NCI-H146 treated with DMSO at 0.1 percent for 48 hours (cell line): ENCODE results near the gene KAZALD1.
A peak's percentile ranks its signal among the peaks of the same experiment; 100 is the strongest.

Experiments
- DNase-seq: peaks from one replicate; lab custom pipeline; 2025; ENCODE audit not compliant: unreplicated experiment; lab: John Stamatoyannopoulos, UW

The KAZALD1 gene

DNA sequence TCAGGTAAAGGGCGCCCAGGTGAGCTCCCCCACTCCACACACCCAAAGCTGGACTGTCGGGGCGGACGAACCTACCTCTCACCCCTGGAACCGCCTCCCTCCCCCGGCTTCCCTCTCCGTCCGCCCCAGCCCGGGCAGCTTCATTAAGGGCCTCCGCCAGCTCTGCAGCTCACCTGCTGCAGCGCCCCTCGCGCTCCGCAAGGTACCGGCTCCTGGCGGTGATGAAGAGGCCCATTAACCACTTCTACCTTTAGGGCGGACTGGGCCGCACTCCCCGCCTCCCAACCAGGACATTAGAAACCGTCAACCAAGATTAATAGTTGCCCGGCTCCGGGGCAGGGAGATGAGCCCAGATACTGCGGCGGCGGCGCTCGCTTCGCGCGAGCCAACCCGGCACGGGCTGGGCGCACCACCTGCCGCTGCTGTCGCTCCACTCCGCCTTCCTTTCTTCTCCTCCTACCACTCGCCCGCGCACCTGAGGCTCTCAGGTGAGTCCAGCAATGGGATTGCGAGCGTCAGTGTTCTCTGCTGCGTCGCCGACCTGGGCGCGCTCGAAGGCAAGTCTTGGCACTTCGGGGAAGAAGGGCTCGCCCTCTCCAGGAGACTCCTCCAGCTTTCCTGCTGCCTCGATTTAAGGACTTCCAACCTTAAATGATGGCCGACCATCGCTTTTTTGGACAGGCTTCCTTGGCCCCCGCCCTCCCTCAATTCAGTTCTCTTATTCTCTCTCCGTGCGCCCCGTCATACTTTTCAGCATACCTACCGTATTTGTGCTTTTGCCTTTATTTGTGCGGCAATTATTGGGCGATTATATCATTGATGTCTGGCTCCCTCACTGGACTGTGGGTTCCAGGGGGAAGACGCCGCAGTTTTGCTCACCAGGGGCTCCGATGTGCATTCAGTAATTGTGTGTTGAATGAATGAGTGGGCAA lies 13.6 kb upstream of the KAZALD1 start:
- DNase-seq: no peak

DNA sequence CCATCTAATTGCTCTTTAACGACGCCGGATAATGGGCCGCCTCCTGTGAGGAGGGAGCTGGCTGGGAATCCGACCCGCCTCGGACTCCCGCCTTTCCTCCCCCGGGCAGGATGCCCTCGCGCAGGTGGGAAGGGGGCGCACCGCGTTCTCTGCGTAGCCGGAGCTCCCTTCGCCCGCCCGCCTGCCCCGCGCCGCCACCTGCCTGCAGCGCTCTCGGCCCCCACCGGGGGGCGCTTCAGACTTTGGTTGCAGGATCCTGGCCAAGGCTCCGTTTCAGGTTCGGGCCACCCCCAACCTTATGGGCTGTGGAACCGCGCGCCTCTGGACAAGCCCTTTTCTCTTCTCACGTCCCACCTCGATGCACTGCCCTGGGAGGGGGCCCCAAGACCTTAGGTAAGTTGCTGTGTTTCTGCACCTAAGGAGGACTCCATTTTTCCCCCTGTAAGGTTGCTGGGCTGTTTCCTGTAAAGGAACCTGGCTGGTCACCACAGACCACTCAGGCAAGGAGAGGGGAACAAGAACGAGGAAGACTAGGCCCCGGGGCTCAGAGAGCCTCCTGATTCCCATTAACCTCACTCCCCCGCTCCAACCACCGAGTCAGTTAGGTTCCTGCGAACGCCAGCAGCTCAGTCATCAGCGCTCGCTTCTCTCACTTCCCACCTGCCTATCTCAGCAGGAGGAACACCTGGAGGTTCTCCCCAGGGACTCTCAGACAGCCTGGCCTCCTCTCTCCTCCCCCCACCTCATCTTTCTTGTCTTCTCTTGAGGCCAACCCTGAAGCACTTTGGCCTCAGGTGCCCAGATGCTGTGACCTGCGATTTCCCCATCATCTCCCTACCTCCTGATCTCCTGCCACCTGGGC lies 11.3 kb upstream of the KAZALD1 start:
- peak; percentile 90 for DNase-seq

DNA sequence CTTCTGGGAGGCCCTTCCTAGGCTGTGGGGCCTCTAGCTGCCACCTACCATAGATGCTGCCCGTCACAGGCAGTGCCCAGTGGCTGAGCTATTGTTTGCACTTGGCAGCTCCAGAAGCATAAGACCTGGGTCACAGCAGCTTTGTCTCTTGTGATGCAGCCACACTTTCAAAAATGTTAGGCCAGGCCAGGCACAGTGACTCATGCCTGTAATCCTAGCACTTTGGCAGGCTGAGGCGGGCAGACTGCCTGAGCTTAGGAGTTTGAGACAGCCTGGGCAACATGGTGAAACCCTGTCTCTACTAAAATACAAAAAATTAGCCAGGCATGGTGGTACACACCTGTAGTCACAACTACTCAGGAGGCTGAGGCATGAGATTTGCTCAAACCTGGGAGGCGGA lies 9.5 kb upstream of the KAZALD1 start:
- DNase-seq: no peak

GRCh38 chr10:101053516-101053915 lies 8.3 kb upstream of the KAZALD1 start:
- DNase-seq: no peak

- no peak for DNase-seq
These were observed 7.4 kb upstream of the KAZALD1 start for GRCh38 chr10:101054351-101054750.

GRCh38 chr10:101054876-101055275 lies 6.9 kb upstream of the KAZALD1 start:
- no peak for DNase-seq

DNA sequence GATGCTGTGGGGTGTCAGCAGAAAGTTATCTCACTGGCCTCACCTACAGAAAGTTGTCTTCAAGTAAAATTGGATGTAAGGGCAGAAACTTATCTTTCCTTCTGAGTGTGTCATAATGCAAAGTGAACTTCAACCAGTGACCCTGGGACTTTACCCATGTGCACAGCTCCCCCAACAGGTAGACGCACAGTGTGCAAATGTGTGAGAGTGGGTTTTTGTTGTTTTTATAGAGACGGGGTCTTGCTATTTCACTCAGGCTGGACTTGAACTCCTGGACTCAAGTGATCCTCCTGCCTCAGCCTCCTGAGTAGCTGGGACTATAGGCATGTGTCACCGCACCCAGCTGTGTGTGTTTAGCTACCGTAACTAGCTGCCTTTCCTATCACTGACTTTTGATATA lies 6.4 kb upstream of the KAZALD1 start:
- no peak for DNase-seq

- DNase-seq: no peak
These were observed 5.2 kb upstream of the KAZALD1 start for GRCh38 chr10:101056365-101057151.

GRCh38 chr10:101060036-101060950 lies 1.5 kb upstream of the KAZALD1 start:
- DNase-seq: peak; percentile 88

DNA sequence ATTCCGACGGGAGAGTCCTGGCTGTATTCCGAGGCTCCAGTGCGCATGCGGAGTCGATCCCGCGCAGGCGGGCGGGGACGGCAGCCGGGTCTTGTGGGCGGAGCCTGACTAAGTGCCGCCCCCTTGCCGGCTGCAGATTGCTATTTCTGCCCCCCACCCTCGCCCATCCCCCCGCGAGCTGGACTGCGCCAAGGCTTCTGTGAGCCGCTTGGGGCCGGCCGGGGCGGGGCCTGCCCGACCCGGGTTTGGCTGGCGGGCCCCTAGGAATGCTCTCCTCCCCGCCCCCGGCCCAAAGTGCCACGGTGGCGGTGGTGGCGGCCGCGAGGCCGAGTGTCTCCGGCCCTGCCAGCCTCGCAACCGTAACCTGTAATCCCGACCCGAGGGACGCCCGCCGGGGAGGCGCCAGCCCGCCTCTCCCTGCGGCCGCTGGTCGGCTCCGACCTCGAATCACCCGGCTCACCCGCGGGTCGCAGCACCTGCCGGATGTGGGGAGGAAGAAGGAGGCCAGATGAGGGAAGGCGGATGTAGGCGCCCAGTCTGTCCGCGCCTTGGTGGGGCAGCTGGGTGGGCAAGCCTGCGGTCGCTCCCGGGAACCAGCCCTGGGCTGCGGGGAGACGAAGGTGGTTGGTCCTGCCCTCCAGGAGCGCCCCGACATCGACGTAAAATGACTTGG lies 702 bp upstream of the KAZALD1 start:
- DNase-seq: peak; percentile 88

DNA sequence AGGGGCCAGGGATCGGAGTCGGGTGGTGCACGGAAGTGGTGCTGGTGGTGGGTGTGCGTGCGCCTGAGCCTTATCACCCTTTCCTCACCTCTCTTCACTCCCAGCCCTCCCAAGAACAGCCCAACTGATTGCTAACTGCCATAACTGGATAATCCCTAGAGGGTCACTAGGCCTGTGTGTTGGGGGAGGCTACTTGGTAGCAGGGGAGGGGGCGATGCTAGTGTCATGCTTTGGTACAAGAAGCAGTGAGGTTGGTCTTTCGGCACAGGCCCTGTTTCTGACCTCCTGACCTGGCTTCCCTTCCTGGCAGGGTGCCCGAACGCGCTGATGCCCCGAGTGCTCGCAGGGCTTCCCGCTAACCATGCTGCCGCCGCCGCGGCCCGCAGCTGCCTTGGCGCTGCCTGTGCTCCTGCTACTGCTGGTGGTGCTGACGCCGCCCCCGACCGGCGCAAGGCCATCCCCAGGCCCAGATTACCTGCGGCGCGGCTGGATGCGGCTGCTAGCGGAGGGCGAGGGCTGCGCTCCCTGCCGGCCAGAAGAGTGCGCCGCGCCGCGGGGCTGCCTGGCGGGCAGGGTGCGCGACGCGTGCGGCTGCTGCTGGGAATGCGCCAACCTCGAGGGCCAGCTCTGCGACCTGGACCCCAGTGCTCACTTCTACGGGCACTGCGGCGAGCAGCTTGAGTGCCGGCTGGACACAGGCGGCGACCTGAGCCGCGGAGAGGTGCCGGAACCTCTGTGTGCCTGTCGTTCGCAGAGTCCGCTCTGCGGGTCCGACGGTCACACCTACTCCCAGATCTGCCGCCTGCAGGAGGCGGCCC lies 652 bp downstream of the KAZALD1 start:
- DNase-seq: no peak

GRCh38 chr10:101063050-101063525 lies 1.3 kb downstream of the KAZALD1 start:
- no peak for DNase-seq

DNA sequence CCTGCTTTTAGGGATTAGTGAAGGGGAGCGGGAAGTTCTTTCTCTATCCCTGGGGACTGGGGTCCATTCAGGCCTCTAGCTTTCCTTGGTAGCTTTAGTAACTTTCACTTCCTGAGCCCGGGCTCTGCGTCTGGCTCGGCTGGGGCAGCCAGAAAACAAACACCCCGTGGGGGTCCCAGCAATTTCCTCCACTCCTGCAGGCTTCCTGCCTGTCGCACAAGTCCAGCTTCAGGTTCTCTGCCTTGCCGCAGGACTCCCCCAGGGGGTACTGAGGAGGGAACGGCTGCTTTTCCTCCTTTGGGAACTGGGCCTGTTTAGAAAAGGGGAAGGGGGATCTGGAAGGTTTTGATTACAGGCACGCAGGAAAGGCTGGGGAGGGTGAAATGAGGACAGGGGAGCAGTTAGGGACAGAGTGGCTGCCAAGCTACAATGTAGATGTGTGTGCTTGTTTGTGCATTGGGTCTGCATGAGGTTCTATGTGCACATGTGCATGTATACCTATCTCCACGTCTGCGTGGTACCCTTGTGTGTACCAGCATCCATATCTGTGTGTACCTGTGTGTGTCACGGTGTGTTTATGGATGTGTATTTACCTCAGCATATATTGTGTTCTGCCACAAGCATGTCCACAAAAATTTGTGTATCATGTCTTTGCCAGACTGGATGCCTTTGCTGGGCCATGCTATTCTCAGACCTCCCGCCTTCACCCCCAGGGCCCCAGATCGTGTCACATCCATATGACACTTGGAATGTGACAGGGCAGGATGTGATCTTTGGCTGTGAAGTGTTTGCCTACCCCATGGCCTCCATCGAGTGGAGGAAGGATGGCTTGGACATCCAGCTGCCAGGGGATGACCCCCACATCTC lies 2.0 kb downstream of the KAZALD1 start:
- no peak for DNase-seq

GRCh38 chr10:101064415-101065030 lies 2.7 kb downstream of the KAZALD1 start:
- no peak for DNase-seq

DNA sequence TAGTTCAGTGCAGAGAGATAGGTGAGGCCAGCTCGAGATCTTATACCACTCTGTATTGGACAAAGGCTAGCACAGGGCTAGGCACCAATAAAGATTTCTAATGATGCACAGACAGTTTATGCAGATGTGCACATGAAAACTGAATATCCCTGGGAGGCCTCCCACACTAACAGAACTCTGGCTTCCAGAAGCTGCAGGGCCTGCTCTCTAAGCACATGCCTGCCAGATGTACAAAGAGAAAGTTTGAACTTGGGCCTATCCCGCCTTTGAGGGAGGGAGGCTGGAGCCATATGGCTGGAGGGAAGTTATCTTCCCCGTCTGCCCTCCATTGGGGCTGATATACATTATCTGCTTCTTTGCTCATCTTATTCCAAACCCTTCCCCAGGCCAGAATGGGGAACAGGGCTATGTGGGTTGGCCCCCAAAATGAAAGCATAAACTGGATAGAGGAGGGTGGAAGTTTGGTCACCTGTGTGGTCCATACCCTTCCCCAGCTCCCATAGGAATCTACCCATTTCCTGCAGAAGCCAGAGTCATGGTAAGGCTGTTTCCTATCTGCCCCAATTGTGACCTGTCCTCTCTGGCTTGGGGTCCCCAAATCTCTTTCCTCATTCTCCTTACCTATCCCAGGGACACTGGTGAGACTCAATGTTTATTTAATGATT lies 3.8 kb downstream of the KAZALD1 start:
- DNase-seq: no peak

GRCh38 chr10:101066146-101066895 lies 4.5 kb downstream of the KAZALD1 start:
- peak; percentile 40 for DNase-seq
